Measurements from ENCODE around the gene H6PD. TPM values are rescaled to one million over a fixed set of nuclear protein-coding genes. Genes with fewer than 3 reads are reported as not detected.

The H6PD gene
- total RNA-seq, 2 experiments from 2014 or later, result 12.9 to 13.2 TPM

DNA sequence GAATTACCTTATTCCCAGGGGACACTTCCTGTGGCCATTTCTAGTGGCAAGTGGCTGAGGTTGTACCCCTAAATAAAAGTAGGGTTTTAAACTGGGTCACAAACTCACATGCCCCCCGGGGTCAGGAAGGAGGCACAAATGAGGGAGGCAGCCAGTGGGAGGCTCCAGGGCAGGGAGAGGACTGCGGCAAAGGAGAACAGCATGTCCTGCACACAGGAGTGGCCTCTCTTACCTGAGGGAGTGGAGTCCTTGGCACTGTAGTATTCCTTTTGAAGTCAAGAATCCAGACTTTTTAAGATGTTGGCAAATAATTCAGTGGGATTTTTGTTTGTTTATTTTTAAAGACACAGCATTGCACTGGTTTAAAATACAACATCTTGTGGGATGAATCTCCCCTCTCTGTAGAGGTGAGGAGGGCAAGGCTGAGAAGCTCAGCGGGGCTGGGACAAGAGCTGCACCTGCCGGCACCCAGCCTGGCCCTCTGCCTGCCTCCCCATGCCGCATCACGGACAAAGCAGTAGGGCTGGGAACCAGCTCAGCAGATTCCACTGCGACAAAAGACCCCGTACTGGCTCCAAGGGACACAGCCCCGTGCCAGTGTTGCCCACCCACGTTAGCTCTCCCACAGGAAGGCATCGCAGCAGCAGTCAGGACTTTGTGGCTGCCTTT lies 80.3 kb downstream of the H6PD start:
- Mint-ChIP-seq H3K4me3 (peak overlapping the region; percentile 60), H3K36me3 (ENCODE audit: low read depth) (peaks cover 4% of the 10 kb centered on the region), H3K4me1 (peaks cover 50% of the 10 kb centered on the region), H3K9me3 (no peaks in the 10 kb centered on the region), H3K27me3 (no peaks in the 10 kb centered on the region), H3K27ac (peak overlapping the region; percentile 84)
- ChIA-PET POLR2A (interaction anchor here (1.1 kb wide), 1 partner anchor 112 kb away, joined by 3 read pairs; no protein-coding TSS in a partner anchor), CTCF (interaction anchor here (0.7 to 1.9 kb wide), 5 partner anchors 25 to 181 kb away, joined by 3 to 7 read pairs (median 3); partner anchors contain the start of gene H6PD)
- no peak for DNase-seq

DNA sequence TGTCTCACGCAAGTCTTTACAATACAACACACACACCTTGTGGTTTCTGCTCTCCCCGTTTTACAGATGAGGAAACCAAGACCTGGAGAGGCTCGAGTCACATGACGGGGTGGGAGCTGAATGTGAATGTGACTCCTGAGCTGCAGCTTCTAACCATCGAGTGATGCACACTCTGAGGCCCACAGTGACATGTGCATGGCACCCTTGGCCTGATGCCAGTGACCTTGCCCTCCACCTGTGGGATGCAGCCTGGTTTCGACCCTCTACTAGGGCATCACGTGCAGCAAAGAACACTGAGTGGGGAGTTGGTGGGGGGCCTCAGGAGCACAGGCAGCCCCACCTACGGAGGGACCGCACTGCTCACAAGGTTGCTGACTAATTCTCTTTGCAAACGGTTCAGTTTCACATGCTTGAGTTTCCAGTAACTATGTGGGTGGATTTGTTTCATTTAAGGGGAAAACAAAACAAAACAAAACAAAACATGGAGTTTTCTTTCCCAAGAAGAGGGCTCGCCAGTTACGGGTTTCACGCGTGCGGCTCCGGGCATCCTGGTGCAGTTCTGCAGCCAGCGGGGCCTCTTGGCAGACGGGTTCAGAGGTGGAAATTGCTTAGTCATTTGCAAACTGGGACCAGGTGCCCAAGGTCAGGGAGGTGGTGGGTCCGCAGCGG lies 81.0 kb downstream of the H6PD start:
- Mint-ChIP-seq H3K36me3 (ENCODE audit: low read depth) (peaks cover 4% of the 10 kb centered on the region), H3K27ac (peak overlapping the region; percentile 84), H3K27me3 (no peaks in the 10 kb centered on the region), H3K4me1 (peaks cover 50% of the 10 kb centered on the region), H3K4me3 (peak overlapping the region; percentile 60), H3K9me3 (no peaks in the 10 kb centered on the region)
- ChIA-PET POLR2A (interaction anchor here (1.1 kb wide), 1 partner anchor 112 kb away, joined by 3 read pairs; no protein-coding TSS in a partner anchor), CTCF (interaction anchor here (0.7 to 1.9 kb wide), 5 partner anchors 26 to 180 kb away, joined by 3 to 7 read pairs (median 3); partner anchors contain the start of gene H6PD)
- peak; percentile 68 for DNase-seq

DNA sequence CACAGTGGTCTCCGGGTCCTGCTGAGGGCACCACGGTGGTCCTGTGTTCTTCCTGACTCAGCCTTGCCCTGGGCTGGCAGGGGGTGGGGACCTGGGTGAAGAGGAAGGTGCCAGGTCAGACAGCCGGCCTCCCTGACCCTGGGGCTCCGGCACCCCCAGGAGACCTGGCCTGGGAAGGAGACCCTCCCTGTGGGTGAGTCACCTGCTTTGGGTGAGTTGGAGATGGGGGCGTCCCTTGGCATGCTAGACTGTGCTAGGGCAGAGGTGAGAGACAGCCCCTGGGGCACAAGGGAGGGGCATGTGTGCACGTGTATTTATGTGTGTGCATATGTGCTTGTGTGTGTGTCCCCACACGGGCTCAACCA lies 81.5 kb downstream of the H6PD start:
- no peaks in the 10 kb centered on the region for H3K9me3 Mint-ChIP-seq
- ChIA-PET POLR2A (no interaction called here), CTCF (no interaction called here)
- H3K36me3 Mint-ChIP-seq (ENCODE audit: low read depth), result peaks cover 4% of the 10 kb centered on the region
- peak overlapping the region; percentile 60 for H3K4me3 Mint-ChIP-seq
- DNase-seq, result peak; percentile 35
- H3K27me3 Mint-ChIP-seq, result no peaks in the 10 kb centered on the region
- H3K4me1 Mint-ChIP-seq, result peaks cover 50% of the 10 kb centered on the region
- peak overlapping the region; percentile 84 for H3K27ac Mint-ChIP-seq

DNA sequence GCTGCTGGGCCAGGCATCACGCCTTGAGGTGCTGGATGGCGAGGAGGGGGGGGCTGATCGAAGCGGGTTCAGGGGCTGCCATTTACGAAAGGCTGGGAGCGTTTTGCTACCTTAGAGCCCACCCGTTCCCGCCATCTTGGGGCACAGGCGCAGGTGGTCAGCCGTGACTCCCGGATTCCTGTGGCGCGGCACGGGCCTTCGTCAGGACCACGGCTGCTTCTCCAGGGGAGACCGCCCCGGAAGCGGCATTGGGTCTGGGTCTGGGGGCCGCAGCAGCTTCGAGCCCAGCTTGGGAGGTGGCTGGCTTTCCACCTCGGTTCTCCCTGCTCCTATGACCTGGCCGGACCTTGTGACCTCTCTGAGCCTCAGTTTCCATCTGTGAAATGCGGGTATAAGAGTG lies 81.9 kb downstream of the H6PD start:
- H3K36me3 Mint-ChIP-seq (ENCODE audit: low read depth), result peaks cover 4% of the 10 kb centered on the region
- ChIA-PET POLR2A (no interaction called here), CTCF (no interaction called here)
- H3K4me1 Mint-ChIP-seq, result peaks cover 50% of the 10 kb centered on the region
- no peak overlapping the region for H3K4me3 Mint-ChIP-seq
- no peak for DNase-seq
- H3K27ac Mint-ChIP-seq, result no peak overlapping the region
- no peaks in the 10 kb centered on the region for H3K27me3 Mint-ChIP-seq
- H3K9me3 Mint-ChIP-seq, result no peaks in the 10 kb centered on the region

DNA sequence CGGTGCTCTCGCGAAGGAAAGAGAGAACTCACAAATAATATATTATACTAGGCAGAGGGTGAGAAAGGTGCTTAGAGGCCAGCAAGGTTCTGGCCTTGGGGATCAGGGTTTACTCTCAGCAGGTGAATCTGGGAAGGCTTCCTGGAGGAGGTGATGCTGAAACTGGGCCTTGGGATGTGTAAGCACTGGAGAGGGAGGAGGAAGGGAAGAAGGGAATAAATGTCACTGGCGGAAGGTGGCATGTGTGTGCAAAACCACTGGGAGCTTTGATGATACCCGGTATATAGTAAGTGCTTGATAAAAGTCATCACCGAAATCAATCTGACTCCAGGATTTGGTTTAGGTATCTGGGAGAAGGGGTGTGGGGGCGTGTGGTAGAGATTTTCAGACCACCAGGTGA lies 82.5 kb downstream of the H6PD start:
- no peaks in the 10 kb centered on the region for H3K9me3 Mint-ChIP-seq
- no peaks in the 10 kb centered on the region for H3K27me3 Mint-ChIP-seq
- DNase-seq, result no peak
- ChIA-PET POLR2A (no interaction called here), CTCF (interaction anchor here (0.6 kb wide), 1 partner anchor 10 kb away, joined by 3 read pairs; no protein-coding TSS in a partner anchor)
- H3K4me3 Mint-ChIP-seq, result no peak overlapping the region
- H3K27ac Mint-ChIP-seq, result peak overlapping the region; percentile 19
- peaks cover 50% of the 10 kb centered on the region for H3K4me1 Mint-ChIP-seq
- peaks cover 4% of the 10 kb centered on the region for H3K36me3 Mint-ChIP-seq (ENCODE audit: low read depth)

DNA sequence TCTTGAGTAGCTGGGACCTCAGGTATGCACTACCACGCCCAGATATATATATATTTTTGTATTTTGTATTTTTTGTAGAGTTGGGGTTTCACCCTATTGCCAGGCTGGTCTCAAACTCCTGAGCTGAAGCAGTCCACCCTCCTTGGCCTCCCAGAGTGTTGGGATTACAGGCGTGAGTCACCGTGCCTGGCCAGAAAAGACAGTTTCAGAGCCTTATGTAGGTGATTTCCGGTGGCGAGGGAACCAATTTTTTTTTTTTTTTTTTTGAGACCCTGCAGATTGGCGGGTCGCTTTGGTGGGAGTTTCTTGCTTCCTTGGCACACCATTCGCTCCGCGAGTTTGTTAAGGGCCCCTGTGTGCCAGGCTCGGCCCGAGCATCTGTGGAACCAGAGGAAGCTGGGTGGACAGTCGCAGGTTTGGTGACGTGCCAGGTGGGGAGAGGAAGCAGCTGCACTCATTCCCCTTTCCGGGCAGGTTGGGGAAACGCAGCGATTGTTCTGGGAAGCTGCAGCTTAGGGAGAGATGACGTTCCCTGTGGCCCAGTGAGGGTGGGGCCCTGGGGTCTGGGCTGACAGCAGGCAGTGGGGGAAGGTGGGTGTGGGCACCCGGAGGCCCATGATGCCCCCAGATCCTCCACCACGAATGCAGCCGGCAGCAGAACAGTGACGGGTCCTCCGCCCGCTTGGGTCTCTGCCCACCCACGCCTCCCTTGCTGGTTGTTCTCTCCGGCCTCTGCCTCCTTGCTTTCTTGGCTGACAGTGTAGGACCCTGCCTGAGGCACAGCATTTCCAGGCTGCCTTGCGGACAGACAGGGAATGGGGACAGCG lies 83.2 kb downstream of the H6PD start:
- Mint-ChIP-seq H3K4me3 (no peak overlapping the region), H3K9me3 (no peaks in the 10 kb centered on the region), H3K36me3 (ENCODE audit: low read depth) (peaks cover 4% of the 10 kb centered on the region), H3K27me3 (no peaks in the 10 kb centered on the region), H3K4me1 (peaks cover 49% of the 10 kb centered on the region), H3K27ac (no peak overlapping the region)
- ChIA-PET POLR2A (no interaction called here), CTCF (interaction anchor here (0.6 to 0.8 kb wide), 2 partner anchors 11 to 68 kb away, joined by 3 to 4 read pairs; no protein-coding TSS in a partner anchor)
- no peak for DNase-seq

DNA sequence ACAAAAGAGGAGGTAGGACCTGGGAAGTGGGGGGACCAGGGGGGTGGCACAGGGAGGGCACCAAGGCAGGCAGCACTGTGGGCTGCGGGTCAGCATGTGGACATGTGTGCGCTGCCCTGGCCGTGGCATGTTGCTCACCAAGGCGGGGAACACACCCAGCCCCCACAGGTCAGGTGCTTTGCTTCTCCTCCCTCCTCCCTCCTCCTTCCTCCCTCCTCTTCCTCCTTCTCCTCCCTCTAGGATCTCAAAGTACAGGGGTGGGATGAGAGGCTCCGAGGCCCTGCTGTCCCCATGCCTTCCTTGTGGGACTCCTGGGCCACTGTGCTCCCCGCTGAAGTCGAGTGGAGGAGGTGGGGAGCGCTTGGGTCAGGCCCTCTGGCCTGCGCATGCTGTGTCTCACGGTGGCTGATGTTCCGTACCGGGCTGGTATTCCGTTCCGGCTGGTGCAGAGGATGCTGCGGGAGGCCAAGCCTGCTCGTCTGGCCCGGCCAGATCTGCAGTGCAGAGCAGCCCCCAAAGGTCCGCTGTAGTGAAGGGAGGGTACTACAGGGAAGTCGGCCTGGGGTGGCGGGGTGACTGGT lies 84.7 kb downstream of the H6PD start:
- POLR2A ChIA-PET, result no interaction called here
- peaks cover 4% of the 10 kb centered on the region for H3K36me3 Mint-ChIP-seq (ENCODE audit: low read depth)
- no peak overlapping the region for H3K27ac Mint-ChIP-seq
- H3K4me3 Mint-ChIP-seq, result no peak overlapping the region
- no peak for DNase-seq
- no peaks in the 10 kb centered on the region for H3K27me3 Mint-ChIP-seq
- peaks cover 39% of the 10 kb centered on the region for H3K4me1 Mint-ChIP-seq
- CTCF ChIA-PET, result no interaction called here
- no peaks in the 10 kb centered on the region for H3K9me3 Mint-ChIP-seq

DNA sequence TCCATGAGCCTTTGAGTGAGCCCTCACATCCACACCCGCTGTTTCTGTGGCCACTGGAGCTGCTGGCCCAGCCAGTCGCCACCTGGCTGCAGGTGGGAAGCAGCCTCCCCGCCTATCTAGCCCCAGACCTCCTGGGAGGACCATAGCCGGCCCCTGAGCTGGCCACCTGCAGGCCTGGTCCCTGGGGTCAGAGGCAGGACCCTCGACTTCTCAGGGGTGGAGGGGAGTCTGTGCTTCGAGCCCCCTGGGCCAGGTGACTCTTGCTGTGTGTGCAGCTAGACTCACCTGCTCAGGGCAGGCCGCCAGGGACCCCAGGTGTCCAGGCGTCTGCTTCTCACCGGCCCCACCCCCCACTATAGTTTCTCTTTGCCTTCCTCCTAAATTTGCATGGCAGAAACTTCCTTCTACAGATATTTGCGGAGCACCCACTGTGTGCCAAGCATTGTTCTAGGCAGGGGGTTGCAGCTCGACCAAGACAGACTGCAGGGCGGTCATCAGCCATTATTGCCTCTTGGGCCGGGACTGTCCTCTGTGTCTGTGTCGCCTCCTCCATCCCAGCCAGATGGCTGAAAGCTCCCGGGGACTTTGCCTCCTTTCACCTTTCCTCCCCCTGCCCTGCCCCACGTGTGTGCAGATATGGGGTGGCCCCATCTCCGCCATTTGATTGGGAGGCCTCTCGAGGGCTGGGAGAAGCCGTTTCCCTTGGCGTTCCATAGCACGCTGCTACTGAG lies 85.4 kb downstream of the H6PD start:
- H3K4me3 Mint-ChIP-seq, result no peak overlapping the region
- CTCF ChIA-PET, result no interaction called here

More for the DNA sequence above, 85.4 kb downstream of the H6PD start:
- peaks cover 32% of the 10 kb centered on the region for H3K4me1 Mint-ChIP-seq
- no peaks in the 10 kb centered on the region for H3K9me3 Mint-ChIP-seq
- no peak overlapping the region for H3K27ac Mint-ChIP-seq
- peaks cover 4% of the 10 kb centered on the region for H3K36me3 Mint-ChIP-seq (ENCODE audit: low read depth)
- H3K27me3 Mint-ChIP-seq, result no peaks in the 10 kb centered on the region
- POLR2A ChIA-PET, result interaction anchor here (1.1 kb wide), 1 partner anchor 53 kb away, joined by 3 read pairs; no protein-coding TSS in a partner anchor
- no peak for DNase-seq

Other genes starting within 250 kb of the H6PD start
- not detected for gene SLC2A7, start 208.4 kb upstream of the H6PD start, total RNA-seq
- under 1 TPM in 1 of 2 experiments, not detected in 1; 0.25 TPM for gene SLC2A5, start 165.1 kb upstream of the H6PD start, total RNA-seq
- 1 to 10 TPM; 3.5 to 5.0 TPM for gene GPR157, start 105.7 kb upstream of the H6PD start, total RNA-seq
- gene SPSB1, start 58.1 kb downstream of the H6PD start, total RNA-seq, result 10 to 100 TPM; 17.4 to 18.0 TPM